ENCODE results near the gene ABCB11.
"Not testable (repeated sequence)": the region's sequence is repeated elsewhere in the genome, so short reads cannot be mapped to it uniquely, and the experiment has no call there.

Gene ABCB11

DNA sequence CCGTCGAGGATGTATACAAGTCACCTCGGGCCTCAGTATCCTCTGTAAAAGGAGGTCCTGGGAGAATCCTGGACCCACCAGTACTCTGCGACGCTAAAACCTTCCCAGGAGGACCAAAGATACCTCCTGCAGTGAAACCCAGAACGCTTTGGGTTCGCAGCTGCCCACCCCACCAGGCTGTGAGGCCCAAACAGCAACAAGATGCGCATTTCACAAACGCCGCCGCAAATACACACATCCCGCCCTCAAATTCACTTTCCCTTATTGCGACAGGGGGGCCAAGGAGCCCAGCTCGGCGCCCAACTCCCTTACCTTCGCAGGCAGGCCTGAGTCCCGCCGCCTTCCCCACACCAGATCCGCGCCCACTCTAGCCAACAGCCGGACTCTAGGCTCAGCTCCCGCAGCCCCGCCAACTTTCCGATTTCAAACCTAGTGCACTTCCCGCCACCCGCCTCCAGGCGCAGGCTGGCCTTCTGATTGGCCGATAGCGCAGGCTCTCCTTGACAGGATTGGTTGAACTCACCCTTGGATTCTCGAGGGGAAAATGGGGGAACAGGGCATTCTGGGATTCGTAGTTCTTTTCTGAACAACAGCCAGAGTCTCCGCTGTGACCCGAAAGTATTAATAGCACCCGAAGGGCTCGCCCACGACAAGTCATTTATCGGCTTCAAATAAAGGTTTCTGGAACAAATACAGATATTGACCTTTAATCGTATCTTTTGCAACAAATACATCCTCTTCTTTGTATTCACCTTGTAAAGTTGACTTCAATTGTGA, 140.9 kb downstream of the ABCB11 start, which contains the start of gene SPC25:
Gene SPC25, minus strand, starts transcription at position 425 of the 777 bp plus-strand sequence. CDS start 911 bp downstream, outside the sequence.
- DNase-seq (ENCODE audit: low read depth), result peak; percentile 74

DNA sequence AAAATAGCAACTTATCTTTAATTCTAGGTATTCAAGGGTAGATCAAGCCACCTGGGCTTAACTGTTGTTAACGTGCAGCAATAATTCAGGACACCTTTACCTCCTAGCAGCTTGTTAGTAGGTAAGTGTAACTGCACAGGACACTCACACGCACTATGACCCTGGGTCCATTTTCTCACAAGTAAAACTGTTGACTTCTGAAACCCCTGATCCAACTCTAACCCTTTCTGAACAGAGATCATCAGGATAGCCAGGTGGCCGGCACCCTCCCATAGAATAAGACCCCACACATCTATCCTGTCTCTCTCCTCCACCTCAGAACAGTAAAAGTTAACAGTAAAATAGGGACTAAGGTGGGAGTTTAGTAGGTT, 141.5 kb downstream of the ABCB11 start:
- DNase-seq (ENCODE audit: low read depth), result no peak

DNA sequence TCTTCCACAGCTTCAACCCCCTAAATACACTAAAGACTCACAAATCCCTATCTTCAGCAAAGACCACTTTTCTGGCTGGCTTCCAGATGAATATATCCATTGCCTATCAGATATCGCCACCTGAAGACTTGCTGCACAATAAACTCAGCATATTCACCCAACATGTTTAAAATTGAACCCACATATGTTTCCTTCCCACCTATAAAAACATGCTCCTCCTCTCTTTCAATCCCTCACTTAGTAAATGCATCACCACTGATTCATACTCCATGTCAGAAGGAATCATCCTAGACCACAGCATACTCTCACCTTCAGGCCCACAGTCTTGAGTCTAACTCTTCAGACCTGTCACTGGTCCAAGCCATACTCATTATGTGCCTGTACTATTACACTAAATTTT, 146.1 kb downstream of the ABCB11 start:
- no peak for DNase-seq (ENCODE audit: low read depth)

DNA sequence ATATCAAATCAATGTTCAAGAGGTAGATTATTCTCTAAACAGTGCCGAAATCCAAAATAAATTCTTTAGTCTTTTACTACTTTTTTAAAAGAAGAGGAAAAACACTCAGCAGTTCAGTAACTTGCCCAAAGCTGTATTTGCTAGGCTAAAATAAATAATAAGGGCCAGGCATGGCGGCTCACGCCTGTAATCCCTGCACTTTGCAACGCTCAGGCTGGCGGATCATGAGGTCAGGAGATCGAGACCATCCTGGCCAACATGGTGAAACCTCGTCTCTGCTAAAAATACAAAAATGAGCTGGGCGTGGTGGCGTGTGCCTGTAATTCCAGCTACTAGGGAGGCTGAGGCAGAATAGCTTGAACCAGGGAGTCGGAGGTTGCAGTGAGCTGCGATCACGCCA, 149.0 kb downstream of the ABCB11 start:
- not testable (repeated sequence) for DNase-seq (ENCODE audit: low read depth)

DNA sequence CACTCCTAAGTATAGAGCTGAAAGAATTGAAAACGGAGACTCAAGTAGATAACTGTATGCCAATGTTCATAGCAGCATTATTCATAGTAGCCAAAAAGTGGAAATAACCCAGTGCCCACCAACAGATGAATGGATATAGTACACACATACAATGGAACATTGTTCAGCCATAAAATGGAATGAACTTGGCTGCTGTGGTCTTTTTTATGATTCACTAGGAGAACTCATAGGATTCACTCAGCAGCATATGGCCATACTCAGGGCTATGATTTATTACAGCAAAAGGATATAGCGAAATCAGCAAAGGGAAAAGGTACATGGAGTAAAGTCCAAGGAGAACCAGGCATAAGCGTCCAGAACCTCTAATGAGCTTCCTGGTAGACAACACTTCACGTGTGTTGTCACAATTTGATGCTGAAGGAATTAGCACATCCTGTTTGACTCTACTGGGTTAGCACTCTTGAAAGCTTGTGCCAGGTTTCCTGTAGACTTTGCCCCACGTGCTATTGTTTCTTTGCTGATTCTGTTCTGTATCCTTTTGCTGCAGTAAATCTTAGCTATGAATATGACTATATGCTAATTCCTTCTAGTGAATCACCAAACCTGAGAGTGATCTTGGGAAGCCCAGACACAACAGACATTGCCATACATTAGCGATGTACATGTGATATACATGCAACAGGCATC, 156.6 kb downstream of the ABCB11 start:
- DNase-seq (ENCODE audit: low read depth), result no peak

DNA sequence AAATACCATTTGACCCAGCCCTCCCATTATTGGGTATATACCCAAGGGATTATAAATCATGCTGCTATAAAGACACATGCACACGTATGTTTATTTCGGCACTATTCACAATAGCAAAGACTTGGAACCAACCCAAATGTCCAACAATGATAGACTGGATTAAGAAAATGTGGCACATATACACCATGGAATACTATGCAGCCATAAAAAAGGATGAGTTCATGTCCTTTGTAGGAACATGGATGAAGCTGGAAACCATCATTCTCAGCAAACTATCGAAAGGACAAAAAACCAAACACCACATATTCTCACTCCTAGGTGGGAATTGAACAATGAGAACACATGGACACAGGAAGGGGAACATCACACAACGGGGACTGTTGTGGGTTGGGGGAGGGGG, 160.3 kb downstream of the ABCB11 start:
- not testable (repeated sequence) for DNase-seq (ENCODE audit: low read depth)

Measured in stimulated activated CD4-positive, alpha-beta T cell treated with anti-CD3 and anti-CD28 coated beads, Interleukin-2, amount 100 ng/mL, for 4 hours (primary cell).